DOHH2 (cell line): ENCODE measurements around the gene BASP1.
"Not testable (repeated sequence)": the region's sequence is repeated elsewhere in the genome, so short reads cannot be mapped to it uniquely, and the experiment has no call there.

Experiments used
- H3F3A ChIP-seq: fragments of 200-600 bp; sonication (generic), shearing (Covaris generic); 2 replicates; pipeline ENCODE4 v1.6.0; 2016; ENCODE audit warnings: antibody characterized with exemption, mild to moderate bottlenecking; ENCODE audit not compliant: control insufficient read depth, insufficient read depth
- H3K27ac ChIP-seq: fragments of 200-600 bp; sonication (generic); 2 replicates; pipeline ENCODE4 v1.5.1; 2014; ENCODE audit warnings: low read depth, mild to moderate bottlenecking, low read length, moderate library complexity
- H3K27me3 ChIP-seq: fragments of 200-600 bp; sonication (generic); 2 replicates; pipeline ENCODE4 v1.6.1; 2014; ENCODE audit warnings: mild to moderate bottlenecking, low read length, mixed read lengths; ENCODE audit not compliant: control insufficient read depth
- H3K36me3 ChIP-seq: fragments of 200-600 bp; sonication (generic); 2 replicates; pipeline ENCODE4 v1.6.1; 2014; ENCODE audit warnings: mild to moderate bottlenecking, low read length, moderate library complexity, mixed read lengths; ENCODE audit not compliant: control insufficient read depth
- H3K4me1 ChIP-seq: fragments of 200-600 bp; sonication (generic); 2 replicates; pipeline ENCODE4 v1.6.1; 2014; ENCODE audit warnings: mild to moderate bottlenecking, low read length, mixed read lengths; ENCODE audit not compliant: control insufficient read depth
- H3K4me2 ChIP-seq: fragments of 200-600 bp; sonication (generic); 2 replicates; pipeline ENCODE4 v1.6.0; 2014; ENCODE audit warnings: mild to moderate bottlenecking, low read length, moderate library complexity
- H3K4me3 ChIP-seq: fragments of 200-600 bp; sonication (generic); 2 replicates; pipeline ENCODE4 v1.5.1; 2014; ENCODE audit warnings: mild to moderate bottlenecking, low read length, mixed read lengths
- H3K79me2 ChIP-seq: fragments of 200-600 bp; sonication (generic); 2 replicates; pipeline ENCODE4 v1.6.1; 2014; ENCODE audit warnings: mild to moderate bottlenecking, low read length, mixed read lengths; ENCODE audit not compliant: control insufficient read depth
- H3K9me2 ChIP-seq: fragments of 200-600 bp; sonication (generic); replicated peaks from 2 replicates; pipeline ENCODE4 v1.6.1; 2014; ENCODE audit warnings: mild to moderate bottlenecking, low read length, mixed read lengths; ENCODE audit not compliant: control insufficient read depth
- H3K9me3 ChIP-seq: fragments of 200-600 bp; sonication (generic); 2 replicates; pipeline ENCODE4 v1.6.1; 2014; ENCODE audit warnings: antibody characterized with exemption, low read length, mixed read lengths; ENCODE audit not compliant: control insufficient read depth, insufficient read depth
- H4K20me1 ChIP-seq: fragments of 200-600 bp; sonication (generic); 2 replicates; pipeline ENCODE4 v1.6.0; 2014; ENCODE audit warnings: low read depth, mild to moderate bottlenecking, antibody characterized with exemption, low read length, moderate library complexity; ENCODE audit not compliant: control insufficient read depth, insufficient read depth
- CTCF ChIP-seq: fragments of 200-600 bp; sonication (generic); IDR thresholded peaks from one replicate; pipeline ENCODE4 v1.5.1; 2014; ENCODE audit warnings: antibody characterized with exemption, mild to moderate bottlenecking, low read depth, low read length; ENCODE audit not compliant: poor library complexity, severe bottlenecking
- EZH2phosphoT487 ChIP-seq: fragments of 200-600 bp; sonication (generic); IDR thresholded peaks from 2 replicates; pipeline ENCODE4 v1.6.1; 2017; ENCODE audit warnings: borderline replicate concordance, mild to moderate bottlenecking, antibody characterized with exemption, low read length, moderate library complexity, mixed read lengths

The BASP1 gene

GRCh38 chr5:17258431-17258830, 41.0 kb downstream of the BASP1 start:
- Histone ChIP-seq H4K20me1 (no peaks in the 10 kb centered on the region), H3K4me1 (peaks cover 54% of the 10 kb centered on the region), H3K79me2 (peaks cover 41% of the 10 kb centered on the region), H3K36me3 (peaks cover 36% of the 10 kb centered on the region), H3K27ac (no peak overlapping the region), H3K4me2 (no peak overlapping the region), H3K9me3 (peaks cover 19% of the 10 kb centered on the region), H3F3A (no peaks in the 10 kb centered on the region), H3K27me3 (no peaks in the 10 kb centered on the region), H3K9me2 (no peaks in the 10 kb centered on the region), H3K4me3 (no peak overlapping the region)
- TF ChIP-seq EZH2phosphoT487: no peak
- no peak for TF ChIP-seq CTCF

- H3F3A ChIP-seq, H3K9me2 ChIP-seq, H4K20me1 ChIP-seq, H3K4me3 ChIP-seq, H3K27ac ChIP-seq, H3K4me2 ChIP-seq, H3K27me3 ChIP-seq: not testable (repeated sequence)
- Histone ChIP-seq H3K9me3 (peaks cover 19% of the 10 kb centered on the region), H3K36me3 (peaks cover 33% of the 10 kb centered on the region), H3K79me2 (peaks cover 42% of the 10 kb centered on the region), H3K4me1 (peaks cover 52% of the 10 kb centered on the region)
Observed at GRCh38 chr5:17259012-17259411, 41.6 kb downstream of the BASP1 start.

- TF ChIP-seq EZH2phosphoT487 (no peak), CTCF (no peak)
- Histone ChIP-seq H3K4me2 (peak overlapping the region; percentile 31), H3K9me3 (peaks cover 19% of the 10 kb centered on the region), H3K27ac (no peak overlapping the region), H3K4me3 (peak overlapping the region; percentile 11; the same call in 1 of the 2 replicates), H3K36me3 (peaks cover 28% of the 10 kb centered on the region), H3K9me2 (no peaks in the 10 kb centered on the region), H3K79me2 (peaks cover 35% of the 10 kb centered on the region), H4K20me1 (no peaks in the 10 kb centered on the region), H3K27me3 (no peaks in the 10 kb centered on the region), H3K4me1 (peaks cover 50% of the 10 kb centered on the region), H3F3A (no peaks in the 10 kb centered on the region)
Observed at GRCh38 chr5:17259630-17260257, 42.3 kb downstream of the BASP1 start.

- Histone ChIP-seq H3K27ac (no peak overlapping the region), H3K79me2 (peaks cover 41% of the 10 kb centered on the region), H4K20me1 (no peaks in the 10 kb centered on the region), H3F3A (no peaks in the 10 kb centered on the region), H3K4me2 (no peak overlapping the region), H3K9me2 (no peaks in the 10 kb centered on the region), H3K27me3 (no peaks in the 10 kb centered on the region), H3K4me1 (peaks cover 50% of the 10 kb centered on the region), H3K4me3 (no peak overlapping the region), H3K9me3 (peaks cover 19% of the 10 kb centered on the region), H3K36me3 (peaks cover 27% of the 10 kb centered on the region)
- no peak for TF ChIP-seq CTCF
- TF ChIP-seq EZH2phosphoT487: no peak
Observed at GRCh38 chr5:17260549-17260948, 43.1 kb downstream of the BASP1 start.
